ENCODE results near the gene LYVE1.

DNA sequence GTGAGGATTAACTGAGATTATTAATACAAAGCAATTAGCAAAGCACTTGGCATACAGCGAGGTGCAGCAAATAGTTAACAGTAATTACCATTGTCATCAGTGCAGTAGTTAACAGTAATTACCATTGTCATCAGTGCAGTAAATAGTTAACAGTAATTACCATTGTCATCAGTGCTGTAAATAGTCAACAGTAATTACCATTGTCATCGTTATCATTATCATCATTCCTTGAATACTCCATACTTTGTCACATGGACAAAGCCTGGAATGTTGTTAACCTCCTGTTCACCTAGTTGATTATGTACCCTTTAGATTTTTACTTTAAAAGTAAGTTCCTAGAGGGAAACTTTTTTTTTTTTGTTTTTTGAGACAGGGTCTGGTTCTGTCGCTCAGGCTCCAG is 19.5 kb upstream of the LYVE1 start:
- TF ChIP-seq POLR2AphosphoS5 (IDR thresholded peaks at IDR 0.05; ENCODE audit: low read depth, low read length) (no peak), SIN3A (IDR thresholded peaks at IDR 0.05; ENCODE audit: borderline replicate concordance, insufficient read depth, low read length) (no peak), TAF1 (IDR thresholded peaks at IDR 0.05; ENCODE audit: borderline replicate concordance, insufficient read depth, low read length) (no peak)
- TF ChIP-seq, protein P1, sequence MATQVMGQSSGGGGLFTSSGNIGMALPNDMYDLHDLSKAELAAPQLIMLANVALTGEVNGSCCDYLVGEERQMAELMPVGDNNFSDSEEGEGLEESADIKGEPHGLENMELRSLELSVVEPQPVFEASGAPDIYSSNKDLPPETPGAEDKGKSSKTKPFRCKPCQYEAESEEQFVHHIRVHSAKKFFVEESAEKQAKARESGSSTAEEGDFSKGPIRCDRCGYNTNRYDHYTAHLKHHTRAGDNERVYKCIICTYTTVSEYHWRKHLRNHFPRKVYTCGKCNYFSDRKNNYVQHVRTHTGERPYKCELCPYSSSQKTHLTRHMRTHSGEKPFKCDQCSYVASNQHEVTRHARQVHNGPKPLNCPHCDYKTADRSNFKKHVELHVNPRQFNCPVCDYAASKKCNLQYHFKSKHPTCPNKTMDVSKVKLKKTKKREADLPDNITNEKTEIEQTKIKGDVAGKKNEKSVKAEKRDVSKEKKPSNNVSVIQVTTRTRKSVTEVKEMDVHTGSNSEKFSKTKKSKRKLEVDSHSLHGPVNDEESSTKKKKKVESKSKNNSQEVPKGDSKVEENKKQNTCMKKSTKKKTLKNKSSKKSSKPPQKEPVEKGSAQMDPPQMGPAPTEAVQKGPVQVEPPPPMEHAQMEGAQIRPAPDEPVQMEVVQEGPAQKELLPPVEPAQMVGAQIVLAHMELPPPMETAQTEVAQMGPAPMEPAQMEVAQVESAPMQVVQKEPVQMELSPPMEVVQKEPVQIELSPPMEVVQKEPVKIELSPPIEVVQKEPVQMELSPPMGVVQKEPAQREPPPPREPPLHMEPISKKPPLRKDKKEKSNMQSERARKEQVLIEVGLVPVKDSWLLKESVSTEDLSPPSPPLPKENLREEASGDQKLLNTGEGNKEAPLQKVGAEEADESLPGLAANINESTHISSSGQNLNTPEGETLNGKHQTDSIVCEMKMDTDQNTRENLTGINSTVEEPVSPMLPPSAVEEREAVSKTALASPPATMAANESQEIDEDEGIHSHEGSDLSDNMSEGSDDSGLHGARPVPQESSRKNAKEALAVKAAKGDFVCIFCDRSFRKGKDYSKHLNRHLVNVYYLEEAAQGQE (IDR thresholded peaks at IDR 0.05; ENCODE audit: insufficient read depth in 1 of 2, low read depth in 2 of 2, low read length in 2 of 2) = no peak
